SW480 (cell line): ENCODE results near the gene ADISSP.
"Not testable (repeated sequence)": the region's sequence is repeated elsewhere in the genome, so short reads cannot be mapped to it uniquely, and the experiment has no call there.

Experiments used
- DNase-seq: peaks from one replicate; pipeline ENCODE4 v3.0.0-alpha.2; 2016; ENCODE audit warnings: low spot score

The ADISSP gene

GRCh38 chr20:3797592-3798372 lies 30.2 kb upstream of the ADISSP start:
- DNase-seq, result peak; percentile 89

DNA sequence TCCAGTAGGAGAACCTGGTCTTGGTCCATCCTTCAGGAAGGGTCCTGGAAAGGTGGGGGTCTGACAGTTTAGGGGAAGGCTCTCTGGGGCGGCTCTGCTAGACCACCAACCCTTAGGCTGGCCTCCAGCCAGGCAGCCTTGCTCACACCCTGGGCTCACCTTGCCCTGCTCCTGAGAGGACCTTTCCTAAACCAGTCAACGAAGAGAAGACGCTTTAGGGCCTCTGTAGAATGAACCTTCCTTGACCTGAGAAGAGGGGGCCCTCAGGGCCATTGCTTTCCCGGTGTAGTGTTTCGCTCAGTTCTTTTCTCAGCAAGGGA lies 29.6 kb upstream of the ADISSP start:
- DNase-seq, result no peak

- DNase-seq, result no peak
These were observed 29.1 kb upstream of the ADISSP start for GRCh38 chr20:3796477-3797225.

- DNase-seq, result peak; percentile 95
These were observed 28.2 kb upstream of the ADISSP start, which contains the start of gene CDC25B for GRCh38 chr20:3795511-3796468. Gene CDC25B, plus strand, starts transcription at chr20:3796310. Its CDS starts 222 bp downstream, at chr20:3796532.

DNA sequence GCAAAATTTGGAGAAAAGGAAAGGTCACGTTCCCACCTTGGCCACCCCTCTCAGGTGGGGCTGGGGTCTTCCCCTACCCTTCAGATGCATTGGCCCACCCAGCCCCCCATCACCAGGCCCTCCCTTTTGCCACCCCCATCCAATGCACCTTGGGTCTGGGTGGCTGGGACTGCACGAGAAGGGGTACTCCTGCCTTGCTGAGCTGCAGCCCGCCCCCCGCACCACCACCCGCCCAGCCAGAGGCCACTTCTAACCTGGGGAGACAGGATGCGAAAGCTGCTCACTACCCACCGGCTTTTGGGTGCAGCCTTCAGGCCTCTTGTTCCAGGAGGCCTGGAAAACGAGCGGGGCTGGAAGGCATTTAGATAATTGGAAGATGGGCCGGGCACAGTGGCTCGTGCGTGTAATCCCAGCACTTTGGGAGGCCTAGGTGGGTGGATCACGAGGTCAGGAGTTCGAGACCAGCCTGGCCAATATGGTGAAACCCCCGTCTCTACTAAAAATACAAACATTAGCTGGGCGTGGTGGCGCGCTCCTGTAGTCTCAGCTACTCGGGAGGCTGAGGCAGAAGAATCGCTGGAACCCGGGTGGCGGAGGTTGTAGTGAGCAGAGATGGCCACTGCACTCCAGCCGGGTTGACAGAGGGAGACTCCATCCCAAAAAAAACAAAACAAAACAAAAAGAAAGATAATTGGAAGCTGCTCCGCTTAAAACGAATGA lies 27.3 kb upstream of the ADISSP start:
- DNase-seq, result no peak

- not testable (repeated sequence) for DNase-seq
These were observed 26.6 kb upstream of the ADISSP start for GRCh38 chr20:3794168-3794567.

DNA sequence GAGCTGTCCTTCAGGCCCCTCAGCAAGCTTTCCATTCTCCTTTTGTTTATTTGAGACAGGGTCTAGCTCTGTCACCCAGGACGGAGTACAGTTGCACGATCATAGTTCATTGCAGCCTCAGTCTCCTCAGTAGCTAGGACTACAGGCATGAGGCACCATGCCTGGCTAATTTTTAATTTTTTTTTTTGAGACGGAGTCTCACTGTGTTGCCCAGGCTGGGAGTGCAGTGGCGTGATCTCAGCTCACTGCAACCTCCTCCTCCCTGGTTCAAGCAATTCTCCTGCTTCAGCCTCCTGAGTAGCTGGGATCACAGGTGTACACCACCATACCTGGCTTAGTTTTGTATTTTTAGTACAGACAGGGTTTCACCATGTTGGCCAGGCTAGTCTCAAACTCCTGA lies 21.6 kb upstream of the ADISSP start:
- not testable (repeated sequence) for DNase-seq

DNA sequence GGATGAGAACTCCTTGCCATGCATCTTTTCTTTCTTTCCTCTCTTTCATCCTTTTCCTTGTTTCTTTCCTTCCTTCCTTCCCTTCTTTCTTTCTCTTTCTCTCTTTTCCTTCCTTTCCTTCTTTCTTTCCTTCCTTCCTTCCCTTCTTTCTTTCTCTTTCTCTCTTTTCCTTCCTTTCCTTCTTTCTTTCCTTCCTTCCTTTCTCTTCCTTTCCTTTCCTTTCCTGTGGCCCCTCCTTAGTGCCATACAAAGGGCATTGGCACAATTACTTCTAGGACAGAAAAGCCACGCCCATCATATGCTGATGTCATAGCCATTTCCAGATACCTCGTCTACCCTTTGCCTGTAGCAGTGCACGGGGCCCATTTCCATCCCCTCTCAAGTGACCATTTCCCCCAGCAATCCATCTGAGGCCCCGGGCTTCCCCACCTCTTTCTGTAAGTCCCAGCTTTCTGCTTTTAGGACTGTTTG lies 21.2 kb upstream of the ADISSP start:
- DNase-seq, result peak; percentile 52

DNA sequence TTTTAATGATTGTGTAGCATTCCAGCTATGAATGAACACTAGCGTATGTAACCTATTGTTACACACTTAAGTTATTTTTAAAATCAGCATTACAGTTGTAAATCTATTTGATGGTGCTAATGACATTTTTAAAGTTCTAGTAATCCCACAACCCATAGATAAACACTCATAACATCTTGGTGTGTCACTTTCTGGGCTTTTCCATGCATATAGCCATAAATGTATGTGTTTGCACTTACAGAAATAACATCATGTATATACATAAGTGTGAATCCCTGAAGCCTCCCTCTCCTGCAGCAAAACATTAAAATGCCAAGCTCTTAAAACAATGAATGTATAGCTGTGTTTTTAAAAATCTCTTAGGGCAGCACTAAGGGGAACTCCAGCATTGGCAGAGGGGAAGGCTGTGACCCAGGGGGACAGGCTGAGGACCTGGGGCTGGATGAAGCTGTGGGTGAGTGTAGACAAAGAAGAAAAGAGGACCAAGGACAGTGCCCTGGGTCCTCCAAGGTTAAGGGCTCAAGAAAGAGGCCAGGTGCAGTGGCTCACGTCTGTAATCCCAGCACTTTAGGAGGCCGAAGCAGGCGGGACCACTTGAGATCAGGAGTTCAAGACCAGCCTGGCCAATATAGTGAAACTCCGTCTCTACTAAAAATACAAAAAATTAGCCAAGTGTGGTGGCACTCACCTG lies 19.9 kb upstream of the ADISSP start:
- no peak for DNase-seq

DNA sequence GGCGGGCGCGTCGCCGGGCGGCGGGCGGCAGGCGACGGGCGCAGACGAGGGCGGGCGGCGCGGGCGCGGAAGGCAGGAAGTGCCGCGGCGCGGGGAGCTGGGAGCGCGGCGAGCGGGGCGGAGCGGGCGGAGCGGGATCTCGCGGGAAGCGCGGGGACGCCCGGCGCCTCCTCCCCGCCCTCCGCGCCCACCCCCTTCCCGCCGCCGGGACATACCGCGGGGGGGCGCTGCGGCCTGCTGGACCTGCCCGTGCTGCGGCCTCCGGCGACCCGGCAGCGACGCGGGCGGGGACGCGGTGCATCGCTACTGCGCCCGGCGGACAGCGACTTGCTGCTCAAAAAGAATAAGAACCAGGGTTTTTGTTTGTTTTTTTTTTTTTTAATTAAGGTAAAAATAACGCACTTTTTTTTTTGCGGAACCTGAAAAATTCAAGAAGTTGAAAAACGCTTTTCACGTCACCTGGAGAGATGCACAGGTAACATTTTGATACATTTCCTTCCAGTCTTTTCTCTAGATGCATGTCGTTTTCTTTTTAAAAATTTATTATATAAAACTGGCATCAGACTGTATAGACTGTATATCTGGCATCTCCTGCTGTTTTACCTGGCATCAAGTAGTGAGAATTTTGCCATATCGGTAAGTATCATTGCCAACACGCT lies 19.2 kb upstream of the ADISSP start, which contains the start of gene CENPB:
CENPB (minus strand) TSS at position 76 of the 659 bp plus-strand sequence. CDS start 257 bp downstream, outside the sequence.
- peak; percentile 84 for DNase-seq

- peak; percentile 67 for DNase-seq
These were observed 18.6 kb upstream of the ADISSP start for GRCh38 chr20:3786126-3786484.

GRCh38 chr20:3785240-3786125 lies 17.9 kb upstream of the ADISSP start:
- no peak for DNase-seq

DNA sequence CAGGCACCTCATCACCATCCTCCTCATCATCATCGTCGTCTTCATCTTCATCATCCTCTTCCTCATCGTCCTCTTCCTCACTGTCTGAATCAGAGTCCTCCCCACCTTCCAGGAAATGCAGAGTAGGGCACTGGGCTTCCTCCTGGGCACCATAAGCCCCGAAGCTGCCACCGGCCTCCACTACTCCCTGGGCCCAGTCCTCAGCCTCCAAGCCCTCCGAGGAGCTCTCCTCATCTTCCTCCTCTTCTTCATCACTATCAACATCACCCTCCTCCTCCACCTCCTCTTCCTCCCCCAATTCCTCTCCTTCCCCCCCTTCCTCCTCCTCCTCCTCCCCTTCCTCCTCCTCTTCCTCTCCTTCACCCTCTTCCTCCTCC lies 17.3 kb upstream of the ADISSP start:
- DNase-seq, result no peak

- no peak for DNase-seq
These were observed 16.8 kb upstream of the ADISSP start for GRCh38 chr20:3784216-3784853.

GRCh38 chr20:3783511-3784195 lies 16.1 kb upstream of the ADISSP start:
- DNase-seq, result no peak

DNA sequence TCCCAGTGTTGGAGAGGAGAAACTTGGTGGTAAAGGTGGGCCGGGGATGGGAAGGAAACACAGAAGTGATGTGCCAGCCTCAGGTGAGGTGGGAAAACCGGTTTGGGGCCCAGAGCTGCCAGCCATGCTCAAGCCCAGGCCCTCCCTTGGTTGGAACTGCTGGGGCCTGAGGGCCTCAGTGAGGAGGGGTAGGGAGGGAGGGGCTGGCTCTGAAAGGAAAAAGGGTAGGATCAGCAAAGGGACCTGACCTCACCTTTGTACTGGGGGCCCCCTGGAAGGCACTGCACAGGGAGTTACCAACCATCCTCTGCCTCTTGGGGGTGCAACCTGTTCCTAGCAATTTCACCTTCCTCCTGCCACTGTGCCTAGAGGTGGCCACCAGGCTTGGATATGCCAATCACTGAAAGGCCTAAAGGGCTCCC lies 15.5 kb upstream of the ADISSP start:
- DNase-seq, result no peak

DNA sequence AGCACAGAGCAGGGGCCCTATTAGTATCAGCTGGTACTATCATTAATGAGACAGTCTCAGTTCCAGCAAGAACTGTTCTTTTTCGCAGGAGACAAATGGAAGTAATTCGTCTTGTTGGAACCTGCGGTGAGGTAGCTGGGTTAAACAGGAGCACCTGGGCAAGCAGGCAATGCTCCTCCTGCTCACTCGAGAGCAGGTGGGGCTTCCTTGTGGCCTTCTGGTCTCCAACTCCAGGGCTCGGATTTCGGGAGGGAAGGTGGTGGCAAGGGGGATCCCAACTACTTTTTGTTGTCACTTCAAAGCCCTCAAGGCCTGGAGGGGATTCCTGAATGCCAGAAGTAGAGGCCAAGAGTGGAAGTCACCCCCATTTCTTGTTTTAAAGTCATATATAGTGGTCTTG lies 15.0 kb upstream of the ADISSP start:
- DNase-seq, result no peak
